ENCODE measurements around the gene PPP1R13B. TPM values are rescaled to one million over a fixed set of nuclear protein-coding genes. Genes with fewer than 3 reads are reported as not detected.

Gene PPP1R13B
- total RNA-seq, 1 donor, result 7.3 TPM

DNA sequence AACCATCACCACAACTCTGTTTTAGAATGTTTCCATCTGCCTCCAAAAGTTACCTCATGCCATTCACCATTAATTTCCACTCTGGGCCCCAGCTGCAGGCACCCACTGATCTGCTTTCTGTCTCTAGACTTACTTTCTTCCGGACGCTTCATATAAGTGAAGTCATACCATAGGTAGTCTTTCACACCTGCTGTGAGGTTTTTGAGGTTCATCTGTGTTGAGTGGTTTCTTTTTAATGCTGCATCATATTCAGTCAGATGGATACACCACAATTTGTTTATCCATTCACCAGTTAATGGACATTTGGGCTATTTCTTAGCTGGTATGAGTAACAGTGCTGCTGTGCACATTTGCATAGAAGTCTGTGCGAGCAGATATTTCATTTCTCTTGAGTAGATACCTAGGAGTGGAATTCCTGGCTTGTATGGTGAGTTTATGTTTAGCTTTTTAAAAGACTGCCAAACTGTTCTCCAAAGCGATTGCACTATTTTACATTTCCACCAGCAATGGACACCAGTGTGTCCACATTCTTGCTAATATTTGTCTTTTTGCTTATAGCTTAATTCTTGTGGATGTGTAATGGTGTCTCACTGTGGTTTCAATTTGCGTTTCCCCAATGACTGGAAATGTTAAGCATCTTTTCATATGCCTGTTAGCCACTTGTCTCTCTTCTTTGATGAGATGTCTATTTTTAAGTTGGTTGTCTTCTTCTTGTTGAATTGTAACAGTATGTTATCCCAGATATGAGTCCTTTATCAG, 83.5 kb downstream of the PPP1R13B start:
- TF ChIP-seq CTCF (IDR thresholded peaks at IDR 0.05; ENCODE audit: insufficient read depth, low read depth, low read length), result no peak
- no peak overlapping the region for H3K4me3 ChIP-seq (ENCODE audit: low read depth, low read length)
- no peak for DNase-seq (ENCODE audit: low read depth)

DNA sequence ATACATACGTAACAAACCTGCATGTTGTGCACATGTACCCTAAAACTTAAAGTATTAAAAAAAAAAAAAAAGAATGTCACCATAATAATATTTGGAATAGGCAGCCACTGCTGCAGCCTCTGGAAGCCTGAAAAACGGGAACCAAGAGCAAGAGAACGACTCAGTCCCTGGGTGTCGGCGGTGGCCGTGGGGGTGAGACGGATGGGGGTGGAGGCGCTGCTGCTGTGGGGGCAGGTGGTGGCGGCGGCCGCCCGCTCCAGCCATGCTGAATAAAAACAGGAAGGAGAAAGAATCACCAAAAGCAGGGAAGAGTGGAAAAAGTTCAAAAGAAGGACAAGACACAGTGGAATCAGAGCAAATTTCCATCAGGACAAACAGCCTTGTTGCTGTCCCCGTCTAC, 84.8 kb downstream of the PPP1R13B start:
- H3K4me3 ChIP-seq (ENCODE audit: low read depth, low read length), result no peak overlapping the region
- no peak for TF ChIP-seq CTCF (IDR thresholded peaks at IDR 0.05; ENCODE audit: insufficient read depth, low read depth, low read length)
- no peak for DNase-seq (ENCODE audit: low read depth)

DNA sequence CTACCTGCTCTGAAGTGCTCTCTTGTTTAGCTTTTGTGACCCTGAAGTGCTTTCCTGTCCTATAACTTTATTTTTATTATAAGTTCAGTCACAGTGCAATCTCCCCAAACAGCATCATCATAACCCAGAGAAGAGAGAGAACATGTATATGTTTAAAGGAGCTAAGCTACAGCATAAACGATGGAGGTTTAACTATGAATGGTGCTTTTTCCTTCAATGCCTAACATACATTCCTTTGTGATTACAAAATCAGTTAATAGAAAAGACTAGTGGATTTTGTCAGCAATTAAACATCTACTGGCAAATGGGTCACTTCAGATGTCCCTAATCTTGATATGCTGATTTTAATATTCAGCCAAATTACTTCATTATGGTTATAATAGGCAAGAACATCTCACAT, 85.3 kb downstream of the PPP1R13B start:
- no peak for DNase-seq (ENCODE audit: low read depth)
- no peak for TF ChIP-seq CTCF (IDR thresholded peaks at IDR 0.05; ENCODE audit: insufficient read depth, low read depth, low read length)
- H3K4me3 ChIP-seq (ENCODE audit: low read depth, low read length), result no peak overlapping the region

GRCh38 chr14:103758059-103758776, 89.2 kb downstream of the PPP1R13B start:
- no peak for DNase-seq (ENCODE audit: low read depth)
- TF ChIP-seq CTCF (IDR thresholded peaks at IDR 0.05; ENCODE audit: insufficient read depth, low read depth, low read length), result no peak
- H3K4me3 ChIP-seq (ENCODE audit: low read depth, low read length), result no peak overlapping the region

DNA sequence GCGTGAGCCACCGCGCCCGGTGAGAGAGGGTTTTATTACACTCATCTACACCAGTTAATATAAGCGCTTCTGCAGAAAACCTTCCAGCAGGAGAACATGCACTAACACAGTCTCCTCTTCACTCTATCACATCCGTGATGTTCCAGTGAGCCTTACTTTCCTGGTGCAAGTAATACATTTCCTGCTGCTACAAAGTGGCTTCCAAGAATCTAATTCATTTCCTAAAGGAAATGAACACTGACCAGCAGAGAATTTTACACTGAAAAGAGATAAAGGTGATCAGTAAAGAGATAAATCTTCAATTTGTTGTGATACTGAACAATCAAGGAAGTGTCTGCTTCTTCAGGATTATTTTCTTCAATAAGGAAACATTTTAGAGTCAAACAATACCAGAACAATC, 92.3 kb downstream of the PPP1R13B start:
- no peak overlapping the region for H3K4me3 ChIP-seq (ENCODE audit: low read depth, low read length)
- DNase-seq (ENCODE audit: low read depth), result no peak
- no peak for TF ChIP-seq CTCF (IDR thresholded peaks at IDR 0.05; ENCODE audit: insufficient read depth, low read depth, low read length)

GRCh38 chr14:103753774-103754173, 93.6 kb downstream of the PPP1R13B start:
- DNase-seq (ENCODE audit: low read depth), result no peak
- no peak for TF ChIP-seq CTCF (IDR thresholded peaks at IDR 0.05; ENCODE audit: insufficient read depth, low read depth, low read length)
- no peak overlapping the region for H3K4me3 ChIP-seq (ENCODE audit: low read depth, low read length)
